ENCODE data around the gene GRPEL1. TPM values are rescaled to one million over a fixed set of nuclear protein-coding genes. Genes with fewer than 3 reads are reported as not detected.

Gene GRPEL1
- total and polyA plus RNA-seq, 10 of the 15 experiments (the other 5 are each of a cell fraction or from before 2014, with no cell fraction given), result 30.8 to 119 (median 67.6) TPM

DNA sequence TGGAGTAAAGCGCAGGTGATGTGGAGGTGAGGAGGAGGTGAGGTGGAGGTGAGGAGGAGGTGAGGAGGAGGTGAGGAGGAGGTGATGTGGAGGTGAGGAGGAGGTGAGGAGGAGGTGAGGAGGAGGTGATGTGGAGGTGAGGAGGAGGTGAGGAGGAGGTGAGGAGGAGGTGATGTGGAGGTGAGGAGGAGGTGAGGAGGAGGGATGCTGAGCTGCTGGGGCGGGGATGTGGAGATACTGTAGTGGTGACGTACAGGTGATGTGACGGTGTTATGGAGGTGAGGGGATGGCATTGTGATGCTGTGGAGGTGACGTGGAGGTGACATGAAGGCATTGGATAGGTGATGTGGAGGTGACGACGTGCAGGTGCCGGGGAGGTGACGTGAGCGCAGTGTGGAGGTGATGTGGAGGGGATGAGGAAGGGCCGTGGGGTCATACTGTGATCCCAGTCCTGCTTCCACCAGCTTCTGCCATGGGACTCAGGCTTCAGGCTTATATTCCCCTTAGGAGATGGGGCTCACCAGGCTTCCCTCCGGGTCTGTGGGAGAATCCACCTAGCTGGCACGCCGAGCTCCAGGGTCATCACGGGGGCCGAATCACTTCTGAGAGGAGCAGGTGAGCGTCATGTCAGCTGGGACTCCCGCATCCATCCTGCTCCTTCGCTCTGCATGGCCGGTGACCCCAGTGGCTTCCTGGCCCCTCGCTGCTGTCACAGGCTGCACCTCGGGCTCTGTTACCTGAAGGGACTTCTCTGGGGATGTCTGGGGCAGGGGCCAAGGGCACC is 47.9 kb upstream of the GRPEL1 start:
- in situ Hi-C loops (cut with MboI) (no loop called here), intact Hi-C loops (cut with micrococcal nuclease; ENCODE audit: unreplicated experiment) (no loop called here)
- ChIA-PET RAD21 (ENCODE audit: unreplicated experiment) (no interaction called here), CTCF (interaction anchor here (0.9 kb wide), 1 partner anchor 45 kb away, joined by 3 read pairs; no protein-coding TSS in a partner anchor), POLR2A (no interaction called here), SMC1A (ENCODE audit: uncharacterized antibody, unreplicated experiment) (no interaction called here)
- Histone ChIP-seq H3K4me3 (no peak overlapping the region), H3K9me3 (replicated peaks; ENCODE audit: control insufficient read depth, insufficient read depth, low read length) (no peaks in the 10 kb centered on the region; the same call in 2 of the 3 replicates), H3K79me2 (ENCODE audit: control insufficient read depth, insufficient read depth, low read length) (no peaks in the 10 kb centered on the region), H3K36me3 (ENCODE audit: control insufficient read depth in 2 of 2, insufficient read depth in 2 of 2, low read length in 1 of 2) (no peaks in the 10 kb centered on the region), H2AFZ (ENCODE audit: control insufficient read depth, low read depth, low read length) (no peak overlapping the region), H3K4me2 (ENCODE audit: control insufficient read depth, insufficient read depth) (no peak overlapping the region), H4K20me1 (ENCODE audit: control insufficient read depth, insufficient read depth) (no peaks in the 10 kb centered on the region), H3K9ac (ENCODE audit: control insufficient read depth, insufficient read depth, low read length) (no peak overlapping the region), H3K27me3 (replicated peaks in 1 of 2; ENCODE audit: control insufficient read depth in 2 of 2, insufficient read depth in 2 of 2, low read length in 1 of 2) (no peaks in the 10 kb centered on the region), H3K4me1 (ENCODE audit: control insufficient read depth, insufficient read depth, low read length) (no peaks in the 10 kb centered on the region), H3K27ac (ENCODE audit: control insufficient read depth, insufficient read depth) (no peak overlapping the region)
- ATAC-seq (no peak), FAIRE-seq (no peak), DNase-seq (ENCODE audit: low read depth, low spot score) (no peak)
- BruUV-seq (replicated peaks), result no TSS peak
- 43% methylated on average over 22 of the region's 22 CpGs for WGBS (ENCODE audit: insufficient coverage, insufficient replicate concordance, low lambda C conversion rate, missing lambda C conversion rate)
- no peak for TF ChIP-seq SMAD5 (IDR thresholded peaks at IDR 0.05; ENCODE audit: low read depth)
- TF ChIP-seq FOXM1 (IDR thresholded peaks at IDR 0.05; ENCODE audit: low read depth, low read length), result no peak
- no peak for TF ChIP-seq ZNF217 (IDR thresholded peaks at IDR 0.05)
- TF ChIP-seq NFIC (IDR thresholded peaks at IDR 0.05; ENCODE audit: low read depth, low read length), result no peak
- TF ChIP-seq ZSCAN29 (IDR thresholded peaks at IDR 0.05), result no peak
- no peak for TF ChIP-seq KDM1A (IDR thresholded peaks at IDR 0.05; ENCODE audit: borderline replicate concordance)
- no peak for TF ChIP-seq POLR2AphosphoS5 (IDR thresholded peaks at IDR 0.05; ENCODE audit: low read length)
- no peak for TF ChIP-seq SIN3A (IDR thresholded peaks at IDR 0.05; ENCODE audit: low read depth, low read length)
- TF ChIP-seq SRF (IDR thresholded peaks at IDR 0.05; ENCODE audit: low read depth in 2 of 2, low read length in 2 of 2), result no peak
- no peak for TF ChIP-seq TCF3 (IDR thresholded peaks at IDR 0.05; ENCODE audit: borderline replicate concordance, insufficient read depth, low read depth, low read length)
- no peak for TF ChIP-seq MEF2B (IDR thresholded peaks at IDR 0.05; ENCODE audit: partially characterized antibody, poor library complexity, severe bottlenecking)
- TF ChIP-seq BCLAF1 (IDR thresholded peaks at IDR 0.05), result no peak
- no peak for TF ChIP-seq ZNF24 (IDR thresholded peaks at IDR 0.05)
- no peak for TF ChIP-seq CEBPZ (IDR thresholded peaks at IDR 0.05; ENCODE audit: low read depth, low read length)
- TF ChIP-seq JUND (IDR thresholded peaks at IDR 0.05; ENCODE audit: low read depth, low read length), result no peak
- no peak for TF ChIP-seq CEBPB (IDR thresholded peaks at IDR 0.05; ENCODE audit: borderline replicate concordance in 1 of 2, low read depth in 2 of 2, low read length in 2 of 2)
- no peak for TF ChIP-seq EP300 (IDR thresholded peaks at IDR 0.05; ENCODE audit: borderline replicate concordance in 1 of 2, control insufficient read depth in 1 of 2, low read depth in 2 of 2, low read length in 2 of 2)
- TF ChIP-seq MTA3 (IDR thresholded peaks at IDR 0.05; ENCODE audit: borderline replicate concordance, low read length), result no peak
- no peak for TF ChIP-seq SMAD1 (IDR thresholded peaks at IDR 0.05; ENCODE audit: low read depth, partially characterized antibody)
